NCI-H1105 (cell line): ENCODE data around the gene DPEP2NB.
"Not testable (repeated sequence)": the region's sequence is repeated elsewhere in the genome, so short reads cannot be mapped to it uniquely, and the experiment has no call there.

ENCODE experiments used
- DNase-seq: peaks from one replicate; lab custom pipeline; 2025; lab: John Stamatoyannopoulos, UW

The DPEP2NB gene

GRCh38 chr16:68015681-68016080 lies at the start of gene DPEP2NB:
Gene DPEP2NB, minus strand, starts transcription at chr16:68015911. Its CDS starts 141 bp downstream, at chr16:68015770.
- DNase-seq: no peak

GRCh38 chr16:68064791-68065365 lies 49.2 kb upstream of the DPEP2NB start:
- no peak for DNase-seq

DNA sequence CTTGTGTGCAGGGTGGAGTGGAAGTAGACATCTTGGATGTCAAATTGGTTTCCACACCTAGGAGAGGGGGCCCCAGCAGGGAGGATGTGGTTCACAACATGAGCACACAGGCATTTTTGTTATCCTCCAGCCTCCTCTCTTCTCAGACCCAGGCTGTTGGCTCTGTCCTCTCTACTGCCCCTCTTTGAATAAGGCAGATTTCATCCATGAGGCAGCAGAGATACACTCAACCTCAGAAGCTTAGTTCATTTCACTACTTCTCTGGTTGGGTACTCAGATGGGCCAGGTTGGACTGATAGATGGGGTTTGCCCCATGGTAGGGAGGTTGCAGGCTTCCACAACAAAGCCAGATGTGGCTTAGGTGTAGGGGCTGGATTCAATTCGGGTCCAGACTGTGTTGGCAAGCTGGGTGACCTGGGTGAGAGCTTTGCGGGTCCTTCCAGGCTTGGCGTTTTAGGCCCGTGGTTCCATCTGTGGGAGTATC lies 47.2 kb upstream of the DPEP2NB start:
- no peak for DNase-seq

DNA sequence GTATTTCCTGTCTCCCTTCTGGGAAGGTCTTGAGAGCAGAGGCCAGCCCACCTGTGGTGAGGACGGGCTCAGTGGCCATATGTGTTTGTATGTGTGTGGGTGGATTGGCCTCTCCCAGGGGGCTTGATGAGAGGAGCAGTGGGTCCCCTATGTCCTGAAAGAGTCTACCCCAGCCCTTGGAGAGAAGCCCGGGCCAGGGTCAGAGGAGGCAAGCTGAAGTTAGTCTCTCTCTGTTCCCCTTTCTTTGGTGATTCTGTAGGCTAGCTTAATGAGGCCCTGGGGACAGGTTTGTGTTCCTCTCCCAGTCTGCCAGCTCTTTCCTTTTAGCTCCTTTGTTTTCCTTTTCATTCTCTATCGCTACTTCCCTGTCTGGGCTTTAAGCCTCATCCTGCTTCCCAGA lies 45.7 kb upstream of the DPEP2NB start:
- no peak for DNase-seq

DNA sequence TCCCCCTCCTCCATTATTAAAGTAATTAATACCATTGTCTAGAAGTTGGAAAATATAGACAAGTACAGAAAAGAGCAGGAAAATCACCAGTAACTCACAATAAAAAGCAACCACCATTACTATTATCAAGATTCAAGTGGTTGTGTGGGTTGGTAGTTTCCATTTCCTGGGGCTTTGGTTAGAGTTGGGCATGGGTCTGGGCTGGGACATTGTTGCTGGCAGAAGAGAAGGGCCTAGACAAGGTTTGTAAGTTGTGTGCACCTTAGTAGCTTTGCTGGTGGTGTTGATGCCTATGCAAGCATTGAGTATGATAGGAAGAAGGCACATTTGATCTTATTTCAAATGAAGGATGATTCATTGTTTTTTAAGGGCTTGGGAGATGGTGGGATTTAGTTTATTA lies 44.1 kb upstream of the DPEP2NB start:
- DNase-seq: no peak

GRCh38 chr16:68055395-68055794 lies 39.7 kb upstream of the DPEP2NB start:
- DNase-seq: no peak

DNA sequence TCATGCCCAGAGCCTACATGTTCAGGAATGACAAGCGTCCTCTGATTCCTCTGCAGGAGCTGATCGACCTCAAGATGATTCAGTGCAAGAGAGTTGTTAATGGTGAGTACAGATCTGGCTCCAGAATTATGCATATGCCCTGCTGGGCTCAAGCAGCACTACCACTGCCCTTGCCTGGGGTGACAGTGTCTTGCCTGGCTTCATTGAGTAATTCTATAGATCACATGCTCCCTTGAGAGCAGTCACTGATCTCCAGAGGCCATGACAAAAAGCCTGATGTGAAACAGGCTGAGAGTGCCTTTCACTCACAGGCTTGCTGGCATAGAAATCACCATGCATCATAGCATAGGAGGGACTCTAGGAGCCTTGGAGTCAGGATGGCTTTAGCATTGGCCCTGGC lies 33.7 kb upstream of the DPEP2NB start:
- no peak for DNase-seq

DNA sequence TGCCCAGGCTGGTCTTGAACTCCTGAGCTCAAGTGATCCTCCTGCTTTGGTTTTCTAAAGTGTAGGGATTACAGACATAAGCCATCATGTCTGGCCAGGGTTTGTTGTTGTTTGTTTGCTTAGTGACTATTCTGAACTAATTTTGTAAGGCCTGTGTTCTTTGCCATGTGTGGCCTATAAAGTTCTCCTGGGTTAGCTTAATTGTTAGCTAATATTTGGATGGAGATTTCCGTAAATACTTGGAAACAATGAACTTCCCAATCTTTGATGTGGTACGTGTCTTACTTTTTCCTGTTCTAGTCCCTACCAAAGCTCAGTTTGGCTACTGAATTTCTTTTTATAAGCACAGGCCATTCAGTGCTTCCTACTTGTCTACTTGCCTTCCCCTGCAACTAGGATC lies 32.3 kb upstream of the DPEP2NB start:
- DNase-seq: no peak

DNA sequence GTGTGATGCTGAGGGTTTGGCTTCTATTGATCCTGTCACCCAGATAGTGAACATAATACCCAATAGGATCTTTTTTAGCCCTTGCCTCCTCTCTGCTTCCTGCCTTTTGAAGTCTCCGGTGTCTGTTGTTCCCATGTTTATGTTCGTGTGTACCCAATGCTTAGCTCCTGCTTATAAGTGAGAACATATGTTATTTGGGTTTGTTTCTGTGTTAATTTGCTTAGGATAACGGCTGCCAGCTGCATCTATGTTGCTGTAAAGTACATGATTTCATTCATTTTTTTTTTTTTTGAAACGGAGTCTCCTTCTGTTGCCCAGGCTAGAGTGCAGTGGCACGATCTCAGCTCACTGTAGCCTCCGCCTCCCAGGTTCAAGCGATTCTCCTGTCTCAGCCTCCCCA lies 30.4 kb upstream of the DPEP2NB start:
- no peak for DNase-seq

DNA sequence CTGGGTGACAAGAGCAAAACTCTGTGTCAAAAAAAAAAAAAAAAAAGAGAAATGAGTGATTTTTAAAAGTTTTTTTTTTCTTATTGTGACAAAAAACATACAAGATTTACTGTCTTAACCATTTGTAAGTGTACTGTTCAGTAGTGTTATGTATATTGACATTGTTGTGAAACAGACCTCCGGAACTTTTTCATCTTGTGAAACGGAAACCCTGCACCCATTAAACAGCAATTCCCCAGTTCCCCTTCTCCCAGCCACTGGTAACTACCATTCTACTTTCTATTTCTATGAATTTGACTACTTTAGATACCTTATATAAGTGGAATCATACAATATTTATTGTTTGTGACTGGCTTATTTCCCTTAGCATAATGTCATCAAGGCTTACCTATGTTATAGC lies 26.1 kb upstream of the DPEP2NB start:
- no peak for DNase-seq

DNA sequence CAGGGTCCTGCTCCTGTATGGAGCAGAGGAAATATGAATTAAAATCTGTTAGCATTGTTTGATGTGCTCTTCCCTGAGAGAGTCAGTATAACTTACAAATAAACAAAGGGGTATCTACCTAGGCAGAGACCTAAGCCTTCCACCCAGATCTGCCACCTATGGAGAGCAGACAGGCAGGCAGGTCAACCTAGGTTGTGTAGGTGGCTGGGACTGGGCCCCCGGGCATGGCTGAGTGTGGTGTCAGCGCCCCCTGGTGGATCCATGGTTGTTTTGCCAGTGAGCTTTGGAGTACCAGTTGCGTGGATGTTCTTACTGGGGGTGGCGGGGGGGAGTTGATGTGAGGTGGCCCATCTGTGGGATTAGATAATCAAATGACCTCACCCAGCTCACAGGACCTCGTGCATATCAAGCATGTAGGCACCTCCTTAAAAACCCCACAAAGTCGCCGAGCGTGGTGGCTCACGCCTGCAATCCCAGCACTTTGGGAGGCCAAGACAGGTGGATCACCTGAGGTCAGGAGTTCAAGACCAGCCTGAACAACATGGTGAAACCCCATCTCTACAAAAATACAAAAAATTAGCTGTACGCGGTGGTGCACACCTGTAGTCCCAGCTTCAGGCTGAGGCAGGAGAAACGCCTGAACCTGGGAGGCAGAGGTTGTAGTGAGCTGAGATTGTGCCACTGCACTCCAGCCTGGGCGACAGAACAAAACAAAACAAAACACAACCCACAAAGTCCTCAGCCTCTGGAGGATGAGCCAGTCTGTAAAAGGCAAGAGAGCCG lies 25.0 kb upstream of the DPEP2NB start:
- DNase-seq: peak; percentile 30

GRCh38 chr16:68037841-68038597 lies 22.3 kb upstream of the DPEP2NB start:
- no peak for DNase-seq

GRCh38 chr16:68035227-68035626 lies 19.5 kb upstream of the DPEP2NB start:
- no peak for DNase-seq

DNA sequence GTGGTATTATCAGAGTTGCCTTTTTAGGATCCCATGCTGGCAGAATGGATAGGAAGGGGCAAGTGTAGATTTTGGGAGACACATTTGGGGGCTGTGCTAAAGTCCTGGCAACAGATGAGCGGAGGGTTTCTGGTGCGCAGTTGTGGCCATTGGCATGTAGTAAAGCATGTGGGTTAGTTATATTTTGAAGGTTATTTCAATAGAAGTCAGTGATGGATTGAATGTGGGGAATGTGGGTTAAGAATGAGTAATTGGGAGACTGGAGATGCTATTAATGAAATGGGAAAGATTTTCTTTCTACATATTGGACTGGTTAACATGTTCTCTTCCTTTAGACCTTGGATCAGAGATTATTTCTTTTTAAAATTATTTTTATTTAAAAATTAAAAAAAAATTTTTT lies 17.4 kb upstream of the DPEP2NB start:
- DNase-seq: no peak

GRCh38 chr16:68031951-68032350 lies 16.2 kb upstream of the DPEP2NB start:
- no peak for DNase-seq

GRCh38 chr16:68030108-68030507 lies 14.4 kb upstream of the DPEP2NB start:
- DNase-seq: not testable (repeated sequence)

DNA sequence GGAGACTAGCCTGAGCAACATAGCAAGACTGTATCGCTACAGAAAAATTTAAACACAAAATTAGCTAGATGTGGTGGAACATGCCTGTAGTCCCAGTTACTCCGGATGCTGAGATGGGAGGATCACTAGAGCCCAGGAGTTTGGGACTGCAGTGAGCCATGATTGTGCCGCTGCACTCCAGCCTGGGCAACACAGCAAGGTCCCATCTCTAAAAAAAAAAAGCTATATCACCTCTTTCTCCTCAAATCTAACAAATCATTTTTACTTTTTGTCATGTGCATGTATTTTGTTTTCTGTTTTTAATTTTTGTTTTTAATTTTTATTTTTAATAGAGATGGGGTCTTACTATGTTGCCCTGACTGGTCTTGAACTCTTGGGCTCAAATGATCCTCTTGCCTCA lies 13.3 kb upstream of the DPEP2NB start:
- DNase-seq: no peak

GRCh38 chr16:68022728-68023537 lies 7.2 kb upstream of the DPEP2NB start, which contains the start of the genes DDX28 and DUS2:
Gene DDX28, minus strand, starts transcription at chr16:68023232. Its CDS starts 30 bp downstream, at chr16:68023202.
Gene DUS2, plus strand, starts transcription at chr16:68023284. Its CDS starts 14,740 bp downstream, at chr16:68038024.
- peak; percentile 61 for DNase-seq

DNA sequence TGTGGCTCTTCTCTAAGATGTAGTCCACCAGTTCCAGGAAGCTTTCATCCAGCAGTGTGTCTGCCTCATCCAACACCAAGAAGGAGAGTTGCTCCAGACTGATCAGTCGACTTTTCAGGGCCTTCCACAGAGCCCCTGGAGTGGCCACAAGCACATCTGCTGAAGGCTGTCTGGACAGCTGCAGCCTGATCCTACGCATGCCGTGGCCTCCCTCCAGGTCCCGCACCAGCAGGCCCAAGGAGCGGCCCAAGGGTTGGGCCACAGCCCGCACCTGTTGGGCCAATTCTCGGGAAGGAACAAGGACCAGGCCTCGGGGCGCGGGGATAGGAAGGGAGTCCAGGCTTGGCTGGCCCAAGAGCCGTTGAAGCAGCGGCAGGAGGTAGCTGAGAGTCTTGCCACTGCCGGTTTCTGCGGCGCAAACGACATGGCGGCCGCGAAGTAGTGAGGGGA lies 6.6 kb upstream of the DPEP2NB start:
- no peak for DNase-seq

- DNase-seq: no peak
Observed at GRCh38 chr16:68021490-68021889, 5.8 kb upstream of the DPEP2NB start.

DNA sequence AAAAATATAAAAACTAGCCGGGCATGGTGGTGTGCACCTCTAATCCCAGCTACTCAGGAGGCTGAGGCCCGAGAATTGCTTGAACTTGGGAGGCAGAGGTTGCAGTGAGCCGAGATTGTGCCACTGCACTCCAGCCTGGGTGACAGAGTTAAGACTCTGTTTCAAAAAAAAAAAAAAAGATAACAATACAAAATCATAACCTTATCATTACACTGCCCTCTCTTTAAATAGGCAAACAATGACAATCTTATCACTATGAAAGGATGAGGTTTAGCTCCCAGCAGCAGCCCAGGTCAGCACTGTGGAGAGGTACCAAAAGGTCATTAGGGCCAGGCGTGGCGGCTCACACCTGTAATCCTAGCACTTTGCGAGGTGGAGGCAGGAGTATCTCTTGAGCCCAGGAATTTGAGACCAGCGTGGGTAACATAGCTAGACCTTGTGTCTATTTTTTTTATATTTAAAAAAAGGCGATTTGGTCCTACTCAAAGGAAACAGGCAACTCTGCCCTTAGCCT lies 3.5 kb upstream of the DPEP2NB start:
- DNase-seq: no peak

- no peak for DNase-seq
Observed at GRCh38 chr16:68013440-68013839, 2.3 kb downstream of the DPEP2NB start.
